K562 (cell line): Measurements from ENCODE around the gene GEMIN2. TPM values are rescaled to one million over a fixed set of nuclear protein-coding genes. Genes with fewer than 3 reads are reported as not detected.

ENCODE experiments used
- ATAC-seq: fragments of 200-7000 bp; cut with Tn5 transposase; 3 replicates; pipeline ENCODE4 v1.9.1; 2020; ENCODE audit warnings: moderate library complexity
- BruUV-seq: library from RNA; stranded (reverse); fragments of 400-500 nt; replicated peaks from 2 replicates; lab custom pipeline; 2021; lab: Mats Ljungman, UMichigan
- CTCF ChIA-PET: fragments of 300-600 bp; formaldehyde crosslinking; extraction: SDS; loops from one replicate; lab custom pipeline; 2021; ENCODE audit warnings: low intra/inter-chr PET ratio; lab: Yijun Ruan, JAX
- POLR2A ChIA-PET: fragments of 300-600, 350-650 bp; sonication (Branson Sonifier 250); formaldehyde crosslinking; extraction: SDS; loops from one replicate; lab custom pipeline; 2021; ENCODE audit warnings: antibody characterized with exemption, inconsistent platforms; lab: Yijun Ruan, JAX
- DNase-seq, 4 experiments: peaks; one replicate each; pipeline versions ENCODE4 v3.0.0 to v3.0.0-alpha.2; 2011 to 2018; ENCODE audit warnings: low spot score in 3 of 4, mixed read lengths in 3 of 4; ENCODE audit errors: extremely low read depth in 1 of 4
- FAIRE-seq: peaks from 2 replicates; lab custom pipeline; 2011; peaks lifted over from hg19 to GRCh38; lab: Jason Lieb, UNC
- H2AFZ ChIP-seq: 2 replicates; pipeline ENCODE4 v1.6.0; 2011; ENCODE audit warnings: low read depth, low read length, control low read depth, inconsistent platforms
- H3K27ac ChIP-seq: fragments of 200-600 bp; 3 replicates; pipeline ENCODE4 v1.8.0; 2011; ENCODE audit warnings: low read depth, mild to moderate bottlenecking, control low read depth, inconsistent platforms, low read length, moderate library complexity, mixed read lengths; ENCODE audit errors: extremely low read depth
- H3K27me3 ChIP-seq, 2 experiments: fragments of 300-600 bp in 1 of 2; 2 replicates in 1 of 2; 3 replicates in 1 of 2; pipeline versions ENCODE4 v1.6.0 to v1.8.0; 2011; ENCODE audit warnings: inconsistent platforms in 2 of 2, low read length in 2 of 2, mild to moderate bottlenecking in 1 of 2, mixed read lengths in 1 of 2, moderate library complexity in 1 of 2; ENCODE audit not compliant: control insufficient read depth in 2 of 2, insufficient read depth in 2 of 2
- H3K36me3 ChIP-seq: fragments of 300-600 bp; 3 replicates; pipeline ENCODE4 v1.8.0; 2011; ENCODE audit warnings: mild to moderate bottlenecking, low read length, inconsistent platforms; ENCODE audit not compliant: control insufficient read depth, insufficient read depth
- H3K4me1 ChIP-seq, 2 experiments: fragments of 200-600 bp in 1 of 2; replicated peaks in 1 of 2; 2 replicates in 1 of 2; 3 replicates in 1 of 2; pipeline versions ENCODE4 v1.5.1 to v1.8.0; 2011; ENCODE audit warnings: inconsistent platforms in 2 of 2, low read length in 2 of 2, mild to moderate bottlenecking in 1 of 2, mixed read lengths in 1 of 2, moderate library complexity in 1 of 2; ENCODE audit not compliant: control insufficient read depth in 2 of 2, insufficient read depth in 2 of 2
- H3K4me2 ChIP-seq: 2 replicates; pipeline ENCODE4 v1.6.1; 2011; ENCODE audit warnings: low read length, control low read depth, inconsistent platforms, mixed read lengths; ENCODE audit not compliant: insufficient read depth
- H3K4me3 ChIP-seq: fragments of 200-600 bp; sonication (generic), shearing (Covaris generic); 2 replicates; pipeline ENCODE4 v1.5.1; 2016; ENCODE audit warnings: control low read depth, inconsistent platforms
- H3K79me2 ChIP-seq: fragments of 200-600 bp; 3 replicates; pipeline ENCODE4 v1.8.0; 2011; ENCODE audit warnings: low read length, inconsistent platforms; ENCODE audit not compliant: control insufficient read depth, insufficient read depth
- H3K9ac ChIP-seq, 2 experiments: 2 replicates each; pipeline versions ENCODE4 v1.6.0 to v1.6.1; 2011; ENCODE audit warnings: low read depth in 2 of 2, low read length in 2 of 2, control low read depth in 1 of 2, inconsistent platforms in 1 of 2, mild to moderate bottlenecking in 1 of 2, mixed read lengths in 1 of 2; ENCODE audit not compliant: insufficient read depth in 1 of 2
- H3K9me1 ChIP-seq: one replicate; pipeline ENCODE4 v1.6.0; 2011; ENCODE audit warnings: inconsistent platforms, mild to moderate bottlenecking, low read length, moderate library complexity; ENCODE audit not compliant: control insufficient read depth, insufficient read depth
- H3K9me3 ChIP-seq: replicated peaks from 2 replicates; pipeline ENCODE4 v1.5.1; 2011; ENCODE audit warnings: low read depth, low read length, inconsistent platforms; ENCODE audit not compliant: control insufficient read depth, insufficient read depth
- H4K20me1 ChIP-seq: replicated peaks from 2 replicates; pipeline ENCODE4 v1.6.1; 2011; ENCODE audit warnings: low read length, inconsistent platforms, mixed read lengths; ENCODE audit not compliant: control insufficient read depth, insufficient read depth
- ARHGAP35 ChIP-seq: fragments of 450-650 bp; IDR thresholded peaks from 2 replicates; pipeline ENCODE4 v1.6.1; 2018; ENCODE audit not compliant: partially characterized antibody
- DNMT1 ChIP-seq: fragments of 450-650 bp; IDR thresholded peaks from 2 replicates; pipeline ENCODE4 v1.6.1; 2016; ENCODE audit warnings: antibody characterized with exemption, mild to moderate bottlenecking
- EGR1 ChIP-seq: fragments of 450-650 bp; conservative IDR thresholded peaks from 2 replicates; pipeline ENCODE4 v1.6.1; 2017; ENCODE audit warnings: mild to moderate bottlenecking
- ETV1 ChIP-seq: fragments of 450-650 bp; conservative IDR thresholded peaks from 2 replicates; pipeline ENCODE4 v1.6.1; 2016; ENCODE audit warnings: missing genetic modification characterization, control low read depth, low read depth, missing compliant biosample characterization
- HOMEZ ChIP-seq: fragments of 250-450 bp; sonication (Bioruptor Pico); IDR thresholded peaks from 2 replicates; pipeline ENCODE4 v1.4.0; 2020; ENCODE audit warnings: mild to moderate bottlenecking, moderate library complexity
- NCOR1 ChIP-seq: fragments of 450-650 bp; IDR thresholded peaks from 2 replicates; pipeline ENCODE4 v1.6.1; 2016; ENCODE audit warnings: mild to moderate bottlenecking, moderate library complexity
- SMC3 ChIP-seq: conservative IDR thresholded peaks from 2 replicates; pipeline ENCODE4 v1.6.1; 2011; ENCODE audit warnings: low read depth, low read length, improper control_type of control experiment; ENCODE audit not compliant: insufficient read depth
- SPI1 ChIP-seq: IDR thresholded peaks from 2 replicates; pipeline ENCODE4 v1.6.1; 2011; ENCODE audit warnings: low read depth, low read length, control low read depth, borderline replicate concordance
- ZNF175 ChIP-seq: fragments of 200-800 bp; sonication (Bioruptor generic); IDR thresholded peaks from 2 replicates; pipeline ENCODE4 v1.6.1; 2016; ENCODE audit warnings: low read depth, mild to moderate bottlenecking, missing genetic modification characterization, missing compliant biosample characterization
- ZNF586 ChIP-seq: fragments of 450-650 bp; formaldehyde crosslinking; conservative IDR thresholded peaks from 2 replicates; pipeline ENCODE4 v1.4.0; 2020; ENCODE audit warnings: mild to moderate bottlenecking, moderate library complexity
- ZNF655 ChIP-seq: fragments of 250-450 bp; sonication (Bioruptor Pico); IDR thresholded peaks from 2 replicates; pipeline ENCODE4 v1.5.0; 2021
- ZSCAN29 ChIP-seq: fragments of 450-650 bp; IDR thresholded peaks from 2 replicates; pipeline ENCODE4 v1.6.1; 2017
- WGBS: fragments of 100-300 bp; shearing (Covaris generic); methylation state at CpG from one replicate; pipeline ENCODE4 v1.1.6; 2016; ENCODE audit warnings: low coverage, mixed read lengths; ENCODE audit not compliant: insufficient coverage; ENCODE audit errors: missing lambda C conversion rate; 5-methylcytosine and 5-hydroxymethylcytosine counted together
- in situ Hi-C: fragments of 300-500 bp; cut with MboI; formaldehyde crosslinking; loops from 4 replicates; pipeline ENCODE4 v1.15.0; 2018; ENCODE audit warnings: inconsistent platforms, mixed read lengths
- intact Hi-C: fragments of 100-400 bp; cut with micrococcal nuclease; formaldehyde crosslinking; loops from 2 replicates; pipeline ENCODE4 v1.14.2; 2022
- polyA plus RNA-seq, 8 experiments: library from polyadenylated mRNA; depleted of rRNA in 4 of 8; stranded (reverse) in 5 of 8; unstranded in 3 of 8; fragments of >200 nt; fragmentation: Nextera tagmentation in 2 of 8; fragmentation: Illumina TruSeq in 1 of 8; extraction: Ambion mirVana in 2 of 8; extraction: Trizol in 1 of 8; gene quantifications; 2 replicates each; pipeline versions ENCODE4 v1.2.1 to v1.2.3, GENCODE V29; 2011 to 2014; ENCODE audit warnings: inconsistent platforms in 1 of 8, missing spikeins in 1 of 8
- total RNA-seq, 7 experiments: library from RNA; depleted of rRNA in 6 of 7; stranded (reverse); fragments of >200 nt in 6 of 7; fragmentation: Illumina TruSeq in 2 of 7; extraction: Trizol in 2 of 7; gene quantifications; 2 replicates each; pipeline versions ENCODE4 v1.2.1 to v1.2.3, GENCODE V29; 2011 to 2021; ENCODE audit warnings: low replicate concordance in 1 of 7
- TF ChIP-seq, protein P1 (sequence below): sonication (generic); formaldehyde crosslinking; IDR thresholded peaks from 2 replicates; pipeline ENCODE4 v1.8.0; 2022; ENCODE audit warnings: mild to moderate bottlenecking, missing genetic modification reagents
- TF ChIP-seq, protein P2 (sequence below): fragments of 450-650 bp; IDR thresholded peaks from 2 replicates; pipeline ENCODE4 v1.6.1; 2016; ENCODE audit warnings: borderline replicate concordance
- TF ChIP-seq, protein P3 (sequence below): fragments of 250-450 bp; sonication (Bioruptor Pico); IDR thresholded peaks from 2 replicates; pipeline ENCODE4 v1.5.0; 2020; ENCODE audit warnings: mild to moderate bottlenecking

Gene GEMIN2
- total and polyA plus RNA-seq, 9 of the 15 experiments (the other 6 are each of a cell fraction or from before 2014, with no cell fraction given), result 23.0 to 87.6 (median 45.5) TPM

GRCh38 chr14:39168591-39168990, 54.5 kb downstream of the GEMIN2 start:
- no peaks in the 10 kb centered on the region for H3K9me3 ChIP-seq
- H4K20me1 ChIP-seq, result no peaks in the 10 kb centered on the region
- peaks cover 5 to 13% of the 10 kb centered on the region in 2 experiments; a peak in 4 of 5 replicates for H3K4me1 ChIP-seq
- no TSS peak for BruUV-seq
- in situ Hi-C loops, result no loop called here
- intact Hi-C loops, result no loop called here
- DNase-seq, result no peak
- POLR2A ChIA-PET, result no interaction called here
- no peaks in the 10 kb centered on the region for H3K27me3 ChIP-seq
- H3K79me2 ChIP-seq, result peaks cover 40% of the 10 kb centered on the region
- no peaks in the 10 kb centered on the region for H3K9me1 ChIP-seq
- 7% methylated on average over 4 of the region's 4 CpGs for WGBS
- CTCF ChIA-PET, result no interaction called here
- peak overlapping the region; percentile 96 for H3K4me3 ChIP-seq
- peaks cover 14% of the 10 kb centered on the region; the same call in 1 of the 3 replicates for H3K36me3 ChIP-seq
- H3K4me2 ChIP-seq, result peak overlapping the region; percentile 95
- FAIRE-seq, result no peak
- no peak overlapping the region for H2AFZ ChIP-seq
- peak overlapping the region in 1 of 2 experiments; percentile 92; a peak in 2 of 4 replicates for H3K9ac ChIP-seq
- no peak for ATAC-seq
- H3K27ac ChIP-seq, result peak overlapping the region; percentile 10; the same call in 1 of the 3 replicates
- no peak for TF ChIP-seq SMC3
- no peak for TF ChIP-seq EGR1
- TF ChIP-seq, protein P1, sequence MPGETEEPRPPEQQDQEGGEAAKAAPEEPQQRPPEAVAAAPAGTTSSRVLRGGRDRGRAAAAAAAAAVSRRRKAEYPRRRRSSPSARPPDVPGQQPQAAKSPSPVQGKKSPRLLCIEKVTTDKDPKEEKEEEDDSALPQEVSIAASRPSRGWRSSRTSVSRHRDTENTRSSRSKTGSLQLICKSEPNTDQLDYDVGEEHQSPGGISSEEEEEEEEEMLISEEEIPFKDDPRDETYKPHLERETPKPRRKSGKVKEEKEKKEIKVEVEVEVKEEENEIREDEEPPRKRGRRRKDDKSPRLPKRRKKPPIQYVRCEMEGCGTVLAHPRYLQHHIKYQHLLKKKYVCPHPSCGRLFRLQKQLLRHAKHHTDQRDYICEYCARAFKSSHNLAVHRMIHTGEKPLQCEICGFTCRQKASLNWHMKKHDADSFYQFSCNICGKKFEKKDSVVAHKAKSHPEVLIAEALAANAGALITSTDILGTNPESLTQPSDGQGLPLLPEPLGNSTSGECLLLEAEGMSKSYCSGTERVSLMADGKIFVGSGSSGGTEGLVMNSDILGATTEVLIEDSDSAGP (CRISPR knock-in tag), result no peak
- TF ChIP-seq, protein P2, sequence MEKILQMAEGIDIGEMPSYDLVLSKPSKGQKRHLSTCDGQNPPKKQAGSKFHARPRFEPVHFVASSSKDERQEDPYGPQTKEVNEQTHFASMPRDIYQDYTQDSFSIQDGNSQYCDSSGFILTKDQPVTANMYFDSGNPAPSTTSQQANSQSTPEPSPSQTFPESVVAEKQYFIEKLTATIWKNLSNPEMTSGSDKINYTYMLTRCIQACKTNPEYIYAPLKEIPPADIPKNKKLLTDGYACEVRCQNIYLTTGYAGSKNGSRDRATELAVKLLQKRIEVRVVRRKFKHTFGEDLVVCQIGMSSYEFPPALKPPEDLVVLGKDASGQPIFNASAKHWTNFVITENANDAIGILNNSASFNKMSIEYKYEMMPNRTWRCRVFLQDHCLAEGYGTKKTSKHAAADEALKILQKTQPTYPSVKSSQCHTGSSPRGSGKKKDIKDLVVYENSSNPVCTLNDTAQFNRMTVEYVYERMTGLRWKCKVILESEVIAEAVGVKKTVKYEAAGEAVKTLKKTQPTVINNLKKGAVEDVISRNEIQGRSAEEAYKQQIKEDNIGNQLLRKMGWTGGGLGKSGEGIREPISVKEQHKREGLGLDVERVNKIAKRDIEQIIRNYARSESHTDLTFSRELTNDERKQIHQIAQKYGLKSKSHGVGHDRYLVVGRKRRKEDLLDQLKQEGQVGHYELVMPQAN, result 0 out of 2 replicates have a peak, but pooled peaks have one; percentile 30
- TF ChIP-seq, protein P3, sequence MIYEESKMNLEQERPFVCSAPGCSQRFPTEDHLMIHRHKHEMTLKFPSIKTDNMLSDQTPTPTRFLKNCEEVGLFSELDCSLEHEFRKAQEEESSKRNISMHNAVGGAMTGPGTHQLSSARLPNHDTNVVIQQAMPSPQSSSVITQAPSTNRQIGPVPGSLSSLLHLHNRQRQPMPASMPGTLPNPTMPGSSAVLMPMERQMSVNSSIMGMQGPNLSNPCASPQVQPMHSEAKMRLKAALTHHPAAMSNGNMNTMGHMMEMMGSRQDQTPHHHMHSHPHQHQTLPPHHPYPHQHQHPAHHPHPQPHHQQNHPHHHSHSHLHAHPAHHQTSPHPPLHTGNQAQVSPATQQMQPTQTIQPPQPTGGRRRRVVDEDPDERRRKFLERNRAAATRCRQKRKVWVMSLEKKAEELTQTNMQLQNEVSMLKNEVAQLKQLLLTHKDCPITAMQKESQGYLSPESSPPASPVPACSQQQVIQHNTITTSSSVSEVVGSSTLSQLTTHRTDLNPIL (CRISPR knock-in tag), result no peak
- no peak for TF ChIP-seq SPI1
- TF ChIP-seq ARHGAP35, result no peak
- peak; percentile 44; the same call in 1 of the 2 replicates for TF ChIP-seq ZSCAN29
- no peak for TF ChIP-seq ZNF655 (CRISPR knock-in tag)
- no peak for TF ChIP-seq ETV1 (tag)
- no peak for TF ChIP-seq ZNF175 (CRISPR knock-in tag)
- no peak for TF ChIP-seq DNMT1
- TF ChIP-seq HOMEZ (CRISPR knock-in tag), result no peak
- TF ChIP-seq NCOR1, result no peak
- no peak for TF ChIP-seq ZNF586 (CRISPR knock-in tag)
